ENCODE data around the gene JAGN1.

GRCh38 chr3:9887480-9887879, 2.9 kb upstream of the JAGN1 start:
- TF ChIP-seq TAF1 (IDR thresholded peaks at IDR 0.05; ENCODE audit: control insufficient read depth, extremely low read depth, insufficient read depth, low read length, severe bottlenecking), result no peak
- no peak for TF ChIP-seq IFI16 (CRISPR knock-in tag; IDR thresholded peaks at IDR 0.05)
- no peak for TF ChIP-seq FOS (IDR thresholded peaks at IDR 0.05; ENCODE audit: extremely low read depth, insufficient read length)
- no peak for TF ChIP-seq NR2C2 (CRISPR knock-in tag; IDR thresholded peaks at IDR 0.05)
- no peak for TF ChIP-seq NR2C2 (tag; IDR thresholded peaks at IDR 0.05)
- TF ChIP-seq PHF20 (IDR thresholded peaks at IDR 0.05; ENCODE audit: partially characterized antibody), result no peak
- no peak for TF ChIP-seq STAT5A (IDR thresholded peaks at IDR 0.05; ENCODE audit: borderline replicate concordance, low read length)
- TF ChIP-seq PBX2 (CRISPR knock-in tag; IDR thresholded peaks at IDR 0.05; ENCODE audit: low read depth), result no peak
- TF ChIP-seq PBX2 (tag; conservative IDR thresholded peaks at IDR 0.05; ENCODE audit: low read depth), result no peak
- TF ChIP-seq POLR2AphosphoS5 (IDR thresholded peaks at IDR 0.05; ENCODE audit: control insufficient read depth, insufficient read depth, low read depth, low read length), result no peak
- no peak for TF ChIP-seq EP300 (IDR thresholded peaks at IDR 0.05; ENCODE audit: low read length)
- no peak for TF ChIP-seq BCLAF1 (IDR thresholded peaks at IDR 0.05; ENCODE audit: borderline replicate concordance in 1 of 2, control insufficient read depth in 1 of 2, low read depth in 2 of 2, low read length in 1 of 2)

All from K562 (cell line).